HG03095 (cell line): ENCODE results near the gene ARMC2.
A peak's percentile ranks its signal among the peaks of the same experiment; 100 is the strongest.

Experiments used
- ATAC-seq: cut with Tn5 transposase; IDR thresholded peaks from one replicate; pipeline ENCODE4 v1.9.1; 2021; ENCODE audit warnings: moderate library complexity; ENCODE audit not compliant: unreplicated experiment

The ARMC2 gene

DNA sequence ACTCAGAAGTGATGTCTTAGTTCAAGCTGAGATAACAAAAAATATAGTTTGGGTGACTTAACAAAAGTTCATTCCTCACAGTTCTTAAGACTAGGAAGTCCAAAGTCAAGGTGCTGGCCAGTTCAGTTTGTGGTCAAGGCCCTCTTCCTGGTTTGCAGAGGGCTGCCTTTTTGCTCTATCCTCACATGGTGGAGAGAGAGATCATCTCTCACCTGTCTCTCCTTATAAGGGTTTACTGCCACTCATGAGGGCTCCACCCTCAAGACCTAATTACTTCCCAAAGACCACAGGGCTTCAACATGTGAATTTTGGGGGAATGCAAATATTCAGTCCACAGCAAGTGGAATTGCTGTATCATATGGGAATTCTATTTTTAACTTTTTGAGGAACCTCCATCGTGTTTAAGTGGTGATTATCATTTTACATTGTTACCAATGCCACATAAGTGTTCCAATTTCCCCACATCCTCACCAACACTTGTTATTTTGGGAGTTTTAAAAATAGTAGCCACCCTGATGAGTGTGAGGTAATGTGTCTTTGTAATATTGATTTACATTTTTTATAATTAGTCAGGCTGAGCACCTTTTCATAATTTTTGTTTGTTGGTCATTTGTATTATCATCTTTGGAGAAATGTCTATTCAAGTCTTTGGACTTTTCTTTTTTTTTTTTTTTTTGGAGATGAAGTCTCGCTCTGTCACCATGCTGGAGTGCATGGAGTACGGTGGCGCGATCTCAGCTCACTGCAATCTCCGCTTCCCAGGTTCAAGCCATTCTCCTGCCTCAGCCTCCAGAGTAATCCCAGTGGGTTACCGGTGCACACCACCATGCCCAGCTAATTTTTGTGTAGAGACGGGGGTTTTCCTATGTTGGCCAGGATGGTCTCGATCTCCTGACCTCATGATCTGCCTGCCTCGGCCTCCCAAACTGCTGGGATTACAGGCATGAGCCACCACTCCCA is 134.2 kb downstream of the ARMC2 start:
- no peak for ATAC-seq

DNA sequence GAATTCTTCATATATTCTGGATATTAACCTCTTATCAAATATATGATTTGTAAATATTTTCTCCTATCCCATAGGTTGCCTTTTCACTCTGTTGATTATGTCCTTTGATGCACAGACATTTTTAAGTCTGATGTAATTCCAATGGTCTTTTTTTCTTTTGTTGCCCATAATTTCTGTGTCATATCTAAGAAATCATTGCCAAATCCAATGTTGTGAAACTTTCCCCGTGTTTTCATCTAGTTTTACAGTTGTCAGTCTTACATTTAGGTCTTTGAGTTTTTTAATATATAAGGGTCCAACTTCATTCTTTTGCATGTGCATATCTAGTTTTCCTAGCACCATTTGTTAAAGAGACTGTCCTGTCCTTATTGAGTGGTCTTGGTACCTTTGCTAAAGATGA is 134.9 kb downstream of the ARMC2 start:
- no peak for ATAC-seq

DNA sequence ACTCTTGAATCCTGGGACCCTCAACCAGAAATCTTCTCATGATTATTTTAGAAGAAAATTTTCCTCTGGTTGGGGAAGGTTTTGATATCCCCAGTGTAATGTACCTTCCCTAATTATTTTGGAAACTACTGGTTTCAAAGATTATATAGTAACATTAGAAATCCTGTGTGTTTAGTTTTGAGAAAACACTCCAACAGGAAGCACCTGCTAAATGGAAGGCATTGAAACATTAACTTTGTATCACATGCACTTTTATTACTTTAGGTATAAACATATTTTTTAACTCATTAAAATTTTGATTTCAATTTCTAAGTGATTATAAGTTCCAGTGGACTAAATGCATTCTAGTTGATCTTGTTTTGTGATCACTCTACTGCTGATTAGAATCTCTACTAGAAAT is 137.1 kb downstream of the ARMC2 start:
- no peak for ATAC-seq

DNA sequence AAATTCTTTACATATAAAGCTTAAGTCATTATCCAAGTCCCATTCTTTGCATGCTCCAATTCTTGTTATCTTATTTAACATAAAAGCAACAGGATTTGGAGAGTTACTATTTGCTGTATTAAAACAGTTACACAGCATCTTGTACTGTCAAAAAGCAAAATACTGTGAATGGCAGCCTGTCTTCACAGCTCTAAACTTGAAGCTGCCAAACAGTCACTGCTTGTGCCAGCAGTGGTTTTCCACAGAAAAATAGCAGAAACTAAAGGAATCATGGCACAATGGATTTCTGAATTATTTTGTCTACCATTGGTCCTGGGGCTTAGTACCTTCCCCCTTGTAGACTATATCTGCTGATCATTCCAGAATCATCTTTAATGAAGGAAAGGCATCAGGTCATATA is 138.9 kb downstream of the ARMC2 start:
- ATAC-seq, result no peak

DNA sequence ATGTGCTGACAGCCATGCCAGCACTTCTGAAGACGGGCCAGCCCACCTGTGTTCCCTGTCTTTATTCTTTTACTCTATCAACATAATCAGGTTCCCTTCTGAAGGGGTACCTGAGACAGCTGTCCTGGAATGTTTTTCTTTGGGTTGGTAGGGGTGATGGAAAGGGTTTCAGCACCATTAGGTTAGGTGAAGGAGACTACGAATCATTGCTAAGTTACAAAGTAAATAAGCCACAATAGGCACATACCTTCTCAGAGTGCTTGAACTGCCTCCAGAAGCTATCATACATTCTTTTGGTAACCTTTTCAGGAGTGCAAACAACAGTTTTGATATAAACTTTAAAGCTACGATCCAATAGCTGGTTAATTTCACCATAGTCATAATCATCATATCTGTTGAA is 140.1 kb downstream of the ARMC2 start:
- ATAC-seq, result no peak

DNA sequence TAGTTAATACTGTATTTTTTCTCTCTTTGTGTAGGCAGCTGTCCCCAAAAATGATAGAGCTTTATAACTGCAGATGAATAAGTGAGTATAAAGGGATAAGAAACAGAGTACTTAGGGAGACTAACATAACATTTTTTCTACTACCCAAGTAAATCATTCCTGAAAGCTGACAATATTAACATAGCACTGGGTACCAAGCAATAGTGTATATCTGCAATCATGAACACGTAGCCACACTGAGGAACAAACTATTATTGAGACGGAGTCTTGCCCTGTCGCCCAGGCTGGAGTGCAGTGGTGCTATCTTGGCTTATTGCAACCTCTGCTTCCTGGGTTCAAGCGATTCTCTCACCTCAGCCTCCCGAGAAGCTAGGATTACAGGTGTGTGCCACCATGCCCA is 140.5 kb downstream of the ARMC2 start:
- no peak for ATAC-seq

DNA sequence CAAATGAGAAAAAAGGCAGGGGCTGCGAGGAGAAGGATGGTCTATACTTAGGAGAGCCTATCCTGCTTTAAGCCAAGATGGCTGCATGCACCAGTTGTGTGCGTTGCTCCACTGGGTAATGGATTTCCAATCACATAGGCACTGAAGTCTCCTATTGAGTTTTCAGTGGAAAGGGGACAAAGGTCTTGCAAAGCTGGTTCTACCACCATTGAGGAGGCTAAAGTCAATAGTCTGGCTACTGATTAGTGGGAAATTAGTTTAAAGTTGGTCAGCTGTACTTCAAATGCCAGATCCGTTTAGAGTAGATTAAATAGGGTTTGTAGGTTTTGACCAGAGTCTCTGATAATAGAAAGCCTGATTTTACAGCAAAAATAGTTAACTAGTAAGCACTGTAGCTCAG is 141.5 kb downstream of the ARMC2 start:
- ATAC-seq, result no peak

DNA sequence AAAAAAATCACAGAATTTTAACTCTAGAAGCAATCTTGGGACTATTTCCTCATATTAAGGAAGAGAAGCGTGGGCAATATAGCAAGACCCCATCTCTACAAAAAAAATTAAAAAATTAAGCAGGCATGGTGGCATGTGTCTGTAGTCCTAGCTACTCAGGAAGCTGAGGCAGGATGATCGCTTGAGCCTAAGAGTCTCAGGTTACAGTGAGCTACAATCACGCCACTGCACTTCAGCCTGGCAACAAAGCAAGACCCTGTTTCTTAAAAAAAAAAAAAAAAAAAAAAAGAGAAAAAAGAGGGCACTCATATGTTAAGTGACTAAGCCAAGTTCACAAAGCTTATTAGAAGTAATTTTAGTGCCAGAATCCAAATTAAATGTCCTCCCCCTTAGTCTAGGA is 145.7 kb downstream of the ARMC2 start:
- ATAC-seq, result no peak

DNA sequence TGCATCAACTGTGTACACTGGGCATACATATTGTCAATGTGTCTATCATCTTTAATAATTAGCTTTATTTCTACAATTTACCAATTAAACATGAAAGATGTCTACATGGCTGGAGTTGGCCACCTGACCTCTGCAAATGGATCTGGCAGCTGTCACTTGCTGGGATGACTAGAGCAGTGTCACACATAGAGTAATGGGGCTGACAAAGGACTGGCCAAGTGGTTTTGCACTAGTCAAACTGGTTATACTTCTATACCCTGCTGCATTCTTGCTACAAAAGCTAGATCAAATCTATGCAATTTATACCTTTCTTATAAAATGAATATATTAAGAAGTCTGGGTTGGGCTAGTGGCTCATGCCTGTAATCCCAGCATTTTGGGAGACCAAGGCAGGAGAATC is 147.1 kb downstream of the ARMC2 start:
- no peak for ATAC-seq

DNA sequence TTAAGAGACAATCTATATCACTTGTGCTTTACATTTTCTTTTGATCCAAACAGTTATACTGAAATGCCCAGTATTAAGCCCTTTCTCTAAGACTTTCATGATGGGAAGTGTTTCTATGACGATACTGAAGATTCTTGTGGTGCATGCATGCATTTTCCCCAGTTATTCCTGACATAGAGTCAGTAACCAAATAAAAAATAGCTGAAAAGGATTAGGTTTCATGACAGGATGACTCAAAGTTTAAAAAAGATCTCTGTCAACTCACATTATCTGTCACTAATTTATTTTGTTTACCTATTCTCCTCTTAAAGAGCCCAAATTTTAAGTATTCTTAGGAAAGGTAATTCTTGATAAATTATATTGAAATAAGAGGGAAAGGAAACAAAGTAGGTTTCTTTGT is 148.0 kb downstream of the ARMC2 start:
- no peak for ATAC-seq

DNA sequence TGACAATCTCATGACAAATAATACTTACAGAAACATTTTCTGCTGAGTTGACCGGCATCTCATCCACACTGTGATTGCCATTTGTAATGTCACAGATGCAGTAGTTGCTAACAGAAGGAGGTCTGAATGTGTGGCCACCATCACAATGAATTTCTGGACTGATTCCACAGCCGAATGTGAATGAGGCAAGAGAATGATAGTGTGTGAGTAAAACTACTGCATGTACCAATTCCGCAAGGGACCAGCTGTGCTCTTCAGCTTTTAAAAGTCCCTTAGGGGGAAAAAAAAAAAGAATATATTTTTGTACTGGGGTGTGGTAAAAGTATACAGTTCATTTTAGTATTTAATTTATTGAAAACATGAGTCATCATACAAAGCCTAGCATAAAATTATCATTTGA is 150.3 kb downstream of the ARMC2 start:
- no peak for ATAC-seq

DNA sequence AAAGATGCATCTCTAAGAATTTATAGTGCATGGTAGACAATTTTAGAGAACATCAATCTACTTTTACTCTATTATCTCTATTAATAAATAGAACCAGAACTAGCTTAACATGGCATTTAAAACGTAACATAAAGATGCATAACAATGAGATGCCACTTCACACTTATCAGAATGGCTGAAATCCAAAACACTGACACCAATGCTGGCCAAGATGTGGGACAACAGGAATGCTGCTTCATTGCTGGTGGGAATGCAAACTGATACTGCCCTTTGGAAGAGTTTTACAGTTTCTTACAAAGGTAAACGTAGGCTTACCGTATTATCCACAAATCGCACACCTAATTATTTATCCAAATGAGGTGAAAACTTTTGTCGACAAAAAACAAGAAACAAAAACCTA is 151.2 kb downstream of the ARMC2 start:
- ATAC-seq, result no peak

DNA sequence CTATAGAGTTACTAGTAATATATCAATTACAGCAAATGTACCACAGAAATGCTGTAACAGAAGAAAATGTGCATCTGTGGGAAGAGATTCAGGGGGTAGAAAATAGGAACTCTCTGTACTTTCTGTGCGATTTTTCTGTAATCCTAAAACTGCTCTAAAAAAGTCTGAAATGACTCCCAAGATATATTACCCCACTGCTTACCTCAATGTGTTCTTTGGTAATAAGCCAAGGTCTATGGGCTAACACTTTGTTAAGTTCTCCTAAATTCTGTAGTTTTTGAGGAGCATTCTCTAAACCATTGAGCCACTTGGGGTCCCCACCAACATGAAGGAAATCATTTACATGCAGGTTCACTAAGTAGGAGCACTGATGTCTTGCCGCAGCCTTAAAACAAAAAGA is 152.1 kb downstream of the ARMC2 start:
- no peak for ATAC-seq

DNA sequence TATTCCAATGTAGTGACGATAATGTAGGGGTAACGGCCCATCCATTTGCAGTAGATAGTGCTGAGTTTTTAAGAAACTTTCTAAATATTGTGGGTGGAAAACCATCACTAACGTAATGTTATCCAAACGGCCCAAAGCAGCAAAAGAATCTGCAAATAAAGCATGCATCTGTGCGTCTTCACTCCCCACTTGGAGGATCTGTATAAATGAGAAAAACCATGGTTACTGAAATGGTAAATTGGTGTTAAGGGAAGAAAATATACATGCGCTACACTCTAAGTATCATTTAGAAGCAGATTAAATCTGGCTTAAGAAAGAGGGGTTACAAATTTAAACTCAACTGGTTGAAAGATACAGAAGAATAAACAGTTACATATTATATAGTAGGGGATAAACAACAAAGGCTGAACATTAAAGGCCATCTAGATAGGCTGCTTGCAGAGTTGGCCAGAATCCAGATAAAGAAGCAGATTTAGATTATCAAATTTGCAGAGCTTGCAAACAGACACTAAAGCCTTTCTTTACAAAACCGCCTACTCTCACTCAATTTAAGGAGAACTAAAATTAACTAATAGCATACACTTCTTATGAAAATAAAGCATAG is 153.2 kb downstream of the ARMC2 start:
- no peak for ATAC-seq

DNA sequence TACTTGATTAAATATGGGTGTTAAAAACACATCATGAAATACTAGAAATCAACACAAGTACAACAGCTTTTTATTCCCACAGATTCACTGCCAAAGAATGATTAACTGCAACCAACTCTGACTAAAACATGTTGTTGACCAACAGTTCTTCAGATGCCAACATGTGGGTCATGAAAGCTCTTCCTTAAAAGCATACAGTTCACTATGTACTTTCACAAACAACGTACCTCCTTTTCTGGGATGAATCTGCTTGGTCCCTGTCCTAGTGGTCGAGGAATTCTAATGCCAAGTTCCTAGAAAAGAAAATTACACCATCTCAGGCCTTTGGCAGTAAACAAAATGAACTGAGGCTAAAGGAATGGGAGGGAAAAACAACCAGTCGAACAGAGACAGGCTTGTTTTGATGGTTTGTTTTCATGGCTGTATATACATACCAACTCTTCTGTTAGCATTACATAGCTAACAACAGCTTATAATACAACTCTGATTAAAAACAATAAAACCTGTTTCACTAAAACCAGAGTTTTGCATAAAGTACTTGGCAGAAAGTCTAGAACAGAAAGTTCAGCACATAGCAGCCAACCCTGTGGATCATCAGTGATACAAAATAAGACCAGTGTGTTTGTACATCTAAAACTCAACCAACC is 154.0 kb downstream of the ARMC2 start:
- ATAC-seq, result no peak

DNA sequence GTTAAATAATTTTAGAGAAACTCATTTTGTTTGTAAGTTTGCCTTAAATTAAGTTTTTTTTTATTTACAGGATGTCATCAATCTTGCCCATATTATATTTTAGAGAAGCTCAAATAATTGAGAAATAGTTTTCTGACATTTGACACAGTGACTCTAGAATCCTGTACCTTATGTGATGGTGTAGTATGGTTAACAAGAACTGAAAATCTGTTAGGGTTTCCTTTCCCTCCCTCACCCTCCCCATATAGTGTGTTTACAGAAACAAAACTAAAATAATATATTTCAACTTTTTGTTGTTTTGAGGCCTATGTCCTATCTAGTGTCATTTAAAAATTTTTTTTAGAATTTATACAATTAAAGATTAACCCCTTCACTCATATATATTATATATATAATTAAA is 154.7 kb downstream of the ARMC2 start:
- no peak for ATAC-seq

DNA sequence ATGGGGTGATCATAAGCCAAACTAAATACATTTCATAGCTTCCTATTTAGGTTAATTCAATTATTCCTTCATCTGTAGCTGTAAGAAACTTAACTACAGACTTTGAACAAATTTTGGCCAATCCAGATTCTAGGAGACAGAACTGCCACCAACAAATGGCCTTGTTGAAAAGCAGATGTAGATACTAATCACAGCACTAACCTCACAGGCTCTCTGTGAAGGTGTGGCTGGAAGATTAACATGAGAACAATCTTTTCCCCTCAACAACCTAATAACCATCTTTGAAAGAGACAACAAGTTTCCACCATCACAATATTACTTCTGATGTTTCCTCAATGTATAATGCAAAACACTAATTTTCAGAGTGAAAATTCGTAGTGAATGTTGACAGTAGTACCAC is 158.6 kb downstream of the ARMC2 start:
- no peak for ATAC-seq

DNA sequence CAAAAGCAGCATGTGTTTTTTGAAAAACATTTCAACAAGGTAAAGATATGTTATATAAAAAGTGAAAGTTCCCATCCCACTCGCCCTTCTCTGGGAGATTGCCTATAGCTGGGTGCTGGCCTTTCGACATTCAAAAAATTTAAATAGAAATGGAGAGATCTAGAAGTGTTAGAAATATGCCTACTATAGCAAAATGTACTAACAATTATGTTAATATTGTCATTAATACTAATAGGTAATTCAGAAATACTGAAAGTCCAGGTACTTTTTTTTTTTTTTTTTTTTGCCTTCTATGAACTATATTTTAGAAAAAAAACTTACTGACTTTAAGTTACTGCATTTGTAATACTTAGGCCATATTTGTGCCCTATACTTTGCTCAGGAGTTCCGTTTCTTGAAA is 159.3 kb downstream of the ARMC2 start:
- no peak for ATAC-seq

DNA sequence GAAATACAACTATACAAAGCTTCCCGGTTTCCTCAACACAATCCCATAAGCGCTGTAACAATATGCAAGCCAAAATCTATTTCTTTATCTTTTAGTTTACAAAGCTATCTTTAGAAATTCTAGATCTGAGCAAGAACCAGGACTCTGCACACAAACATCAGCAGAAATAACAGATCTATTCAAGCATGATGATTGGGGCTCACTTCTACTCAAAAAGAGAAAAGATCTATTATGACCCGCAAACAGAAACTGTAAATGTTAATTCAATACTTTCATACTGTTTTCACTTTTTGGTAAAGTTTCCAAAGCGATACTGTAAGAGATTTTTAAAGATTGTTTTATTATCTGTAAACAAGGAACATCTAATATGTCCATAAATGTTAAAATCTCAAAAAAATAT is 159.8 kb downstream of the ARMC2 start:
- ATAC-seq, result no peak

DNA sequence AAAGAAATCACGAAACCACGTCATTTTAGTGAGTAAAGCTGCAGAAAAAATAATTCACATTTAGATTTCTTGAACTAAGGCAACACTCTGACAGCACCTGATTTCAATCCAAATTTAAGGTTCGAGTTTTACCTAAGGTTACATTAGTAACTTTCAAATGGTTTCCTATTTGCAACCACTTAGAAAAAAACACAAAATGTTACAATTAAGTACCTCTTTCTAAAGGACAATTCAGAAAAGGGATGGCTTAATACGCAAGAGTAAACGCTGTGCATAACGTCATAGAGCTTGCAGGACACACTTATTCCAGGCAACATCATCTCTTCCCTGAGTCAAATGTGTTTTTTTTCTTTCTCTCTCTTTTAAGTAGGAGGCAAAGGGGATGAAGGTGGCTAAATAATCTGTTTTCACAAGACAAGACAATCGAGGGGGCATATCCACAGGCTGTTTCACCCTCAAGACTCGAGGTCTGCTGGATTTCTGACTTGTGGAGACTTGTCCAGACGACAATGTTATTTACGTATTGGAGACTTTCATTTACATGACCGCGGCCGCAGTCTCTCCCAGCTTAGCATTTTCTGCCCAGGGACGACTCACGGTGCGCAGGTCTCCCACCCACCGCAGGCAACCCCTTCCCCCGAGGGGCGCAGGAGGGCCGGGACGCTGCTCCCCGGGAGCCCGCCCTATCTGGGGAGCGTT is 160.5 kb downstream of the ARMC2 start:
- peak; percentile 24 for ATAC-seq

DNA sequence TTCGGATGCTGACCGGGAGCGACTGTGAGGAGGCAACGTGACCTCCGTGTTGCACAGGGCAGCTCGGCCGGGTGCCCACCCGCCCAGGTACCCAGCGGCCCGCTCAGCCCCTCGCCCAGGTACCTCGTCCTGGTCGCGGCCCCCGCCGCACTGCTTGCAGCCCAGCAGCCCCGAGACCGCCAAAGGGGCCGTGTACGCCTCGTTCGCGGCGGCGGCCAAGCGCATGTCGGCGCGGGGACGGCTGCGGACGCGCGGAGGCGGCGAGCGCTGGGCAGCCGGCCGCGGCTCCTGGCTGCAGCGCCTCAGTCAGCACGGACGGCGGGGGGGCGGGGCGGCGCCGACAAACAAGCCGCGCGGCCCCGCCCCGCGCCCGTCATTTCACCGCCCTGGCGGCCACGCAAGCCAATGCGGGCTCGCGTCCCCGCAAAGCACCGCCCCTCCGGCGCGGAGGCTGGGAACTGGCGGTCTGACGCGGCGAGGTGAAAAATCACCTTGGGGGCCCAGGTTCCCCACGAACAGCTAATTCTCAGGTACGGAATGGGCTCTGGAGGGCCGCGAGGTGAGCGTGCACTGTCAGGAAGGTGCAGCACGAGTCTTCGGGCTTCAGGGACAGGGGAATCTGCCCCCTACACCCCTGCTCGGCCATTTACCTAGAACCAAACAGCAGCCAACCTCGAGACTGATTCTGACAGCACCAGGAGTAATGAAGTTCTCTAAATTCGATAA is 161.2 kb downstream of the ARMC2 start:
- peak; percentile 94 for ATAC-seq
